22Rv1 (cell line): ENCODE data around the gene NLRP1.

ENCODE experiments used
- ZFX ChIP-seq: fragments of 450-650 bp; IDR thresholded peaks from 2 replicates; pipeline ENCODE4 v1.6.1; 2017; ENCODE audit warnings: antibody characterized with exemption, borderline replicate concordance
- TF ChIP-seq, protein P1 (sequence below): fragments of 450-650 bp; IDR thresholded peaks from 2 replicates; pipeline ENCODE4 v1.5.1; 2017; ENCODE audit warnings: mild to moderate bottlenecking

DNA sequence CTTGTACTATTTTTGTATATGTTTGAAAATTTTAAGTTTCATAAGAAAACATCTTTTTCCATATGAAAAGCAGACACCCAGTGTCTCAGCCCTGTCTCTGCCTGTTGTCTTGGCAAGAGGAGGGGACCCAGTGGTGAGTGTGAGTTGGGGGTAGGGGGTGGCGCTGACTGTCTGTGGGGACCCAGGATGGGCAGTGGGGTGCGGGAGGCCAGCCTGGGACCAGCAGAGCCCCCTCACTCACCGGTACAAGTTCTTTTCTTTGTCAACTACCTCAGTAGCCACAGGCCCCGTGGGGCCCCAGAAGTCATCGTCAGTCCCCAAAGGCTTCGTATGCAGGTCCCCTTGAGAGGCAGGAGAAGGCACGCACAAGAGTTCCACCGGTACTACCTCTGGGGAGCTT is 51.7 kb downstream of the NLRP1 start:
- TF ChIP-seq, protein P1, sequence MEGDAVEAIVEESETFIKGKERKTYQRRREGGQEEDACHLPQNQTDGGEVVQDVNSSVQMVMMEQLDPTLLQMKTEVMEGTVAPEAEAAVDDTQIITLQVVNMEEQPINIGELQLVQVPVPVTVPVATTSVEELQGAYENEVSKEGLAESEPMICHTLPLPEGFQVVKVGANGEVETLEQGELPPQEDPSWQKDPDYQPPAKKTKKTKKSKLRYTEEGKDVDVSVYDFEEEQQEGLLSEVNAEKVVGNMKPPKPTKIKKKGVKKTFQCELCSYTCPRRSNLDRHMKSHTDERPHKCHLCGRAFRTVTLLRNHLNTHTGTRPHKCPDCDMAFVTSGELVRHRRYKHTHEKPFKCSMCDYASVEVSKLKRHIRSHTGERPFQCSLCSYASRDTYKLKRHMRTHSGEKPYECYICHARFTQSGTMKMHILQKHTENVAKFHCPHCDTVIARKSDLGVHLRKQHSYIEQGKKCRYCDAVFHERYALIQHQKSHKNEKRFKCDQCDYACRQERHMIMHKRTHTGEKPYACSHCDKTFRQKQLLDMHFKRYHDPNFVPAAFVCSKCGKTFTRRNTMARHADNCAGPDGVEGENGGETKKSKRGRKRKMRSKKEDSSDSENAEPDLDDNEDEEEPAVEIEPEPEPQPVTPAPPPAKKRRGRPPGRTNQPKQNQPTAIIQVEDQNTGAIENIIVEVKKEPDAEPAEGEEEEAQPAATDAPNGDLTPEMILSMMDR = no peak
- no peak for TF ChIP-seq ZFX
